ENCODE data around the gene TEX22.

TEX22 gene

GRCh38 chr14:105400016-105400415 is 1.7 kb downstream of the TEX22 start:
- no peak for DNase-seq (ENCODE audit: low spot score)

- no peak for DNase-seq (ENCODE audit: low spot score)
These were observed 3.4 kb downstream of the TEX22 start for GRCh38 chr14:105401699-105402098.

DNA sequence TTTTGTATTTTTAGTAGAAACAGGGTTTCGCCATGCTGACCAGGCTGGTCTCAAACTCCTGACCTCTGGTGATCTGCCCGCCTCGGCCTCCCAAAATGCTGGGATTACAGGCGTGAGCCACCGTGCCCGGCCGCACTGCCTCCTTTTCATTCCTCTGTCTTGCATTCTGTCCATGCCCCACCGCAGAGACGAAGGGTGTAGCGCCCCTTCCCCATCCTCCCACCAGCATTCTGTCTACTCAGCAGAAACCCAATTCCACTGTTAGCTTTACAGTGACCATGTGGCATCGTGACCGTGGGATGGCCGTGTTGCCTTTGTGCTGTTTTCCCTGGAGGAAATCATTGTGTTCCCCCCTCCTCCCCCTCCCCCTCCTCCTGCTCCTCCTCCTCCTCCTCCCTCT is 10.3 kb downstream of the TEX22 start:
- DNase-seq (ENCODE audit: low spot score) = no peak

GRCh38 chr14:105409364-105409763 is 11.0 kb downstream of the TEX22 start:
- DNase-seq (ENCODE audit: low spot score) = no peak

DNA sequence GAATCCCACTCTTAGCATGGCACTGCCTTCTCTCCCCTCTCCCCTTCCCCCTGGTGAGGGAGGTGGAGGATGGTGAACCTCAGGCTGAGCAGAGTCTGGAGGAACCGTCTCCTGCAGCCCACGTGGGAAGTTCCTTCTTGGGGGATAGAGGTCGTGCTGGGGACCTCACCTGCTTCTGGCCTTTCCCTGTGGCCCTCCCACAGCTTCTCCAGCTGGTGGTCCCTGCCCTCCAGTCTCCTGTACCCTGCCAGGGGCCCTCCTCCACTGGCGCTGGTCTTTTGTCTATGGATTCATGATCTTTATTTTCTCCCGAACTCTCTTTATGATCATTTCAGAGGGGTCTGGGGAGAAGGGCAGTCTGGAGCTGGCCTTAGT is 12.3 kb downstream of the TEX22 start:
- DNase-seq (ENCODE audit: low spot score) = no peak

DNA sequence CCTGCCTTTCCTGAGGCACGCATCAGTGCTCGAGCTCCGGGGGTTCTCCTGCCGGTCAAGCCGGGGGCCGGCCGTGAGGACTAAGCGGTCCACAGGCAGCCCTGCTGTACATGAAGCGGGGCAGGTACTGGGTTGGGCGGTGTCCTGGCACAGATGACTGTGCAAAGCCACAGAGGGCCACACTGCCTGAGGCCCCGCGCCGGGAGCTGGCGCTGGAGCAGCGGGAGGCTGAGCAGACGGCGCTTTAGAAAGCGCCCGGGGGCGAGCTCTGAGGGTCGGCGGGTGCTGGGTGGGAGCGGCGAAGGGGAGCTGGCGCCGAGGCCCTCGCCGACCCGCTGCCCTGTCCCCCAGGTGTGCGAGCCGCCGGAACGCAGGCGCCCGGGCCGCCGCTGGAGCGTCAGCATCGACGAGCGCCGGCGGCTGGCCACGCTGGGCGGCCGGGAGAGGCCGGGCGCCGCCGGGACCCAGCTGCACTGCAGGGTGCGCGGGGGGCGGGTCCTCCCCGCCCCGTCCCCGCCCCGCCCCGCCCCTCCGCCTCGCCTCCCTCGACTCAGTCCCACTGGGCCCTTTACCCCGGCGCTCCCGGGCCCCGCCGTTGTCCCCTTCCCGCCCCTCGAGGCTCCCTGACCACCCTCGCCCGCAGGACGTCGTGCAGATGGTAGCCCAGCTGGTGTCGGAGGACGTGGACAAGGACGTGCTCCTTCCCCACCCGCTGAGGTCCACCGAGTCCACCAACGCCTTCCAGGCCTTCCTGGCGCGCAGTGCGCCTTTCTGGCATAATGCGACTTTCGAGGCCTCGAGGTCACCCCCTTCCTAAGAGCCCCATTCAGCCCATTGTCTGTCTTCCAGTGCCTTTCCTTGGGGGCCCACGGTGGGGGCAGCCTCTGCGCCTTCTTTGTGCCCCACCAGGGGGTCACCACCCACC is 12.9 kb downstream of the TEX22 start:
- DNase-seq (ENCODE audit: low spot score) = no peak

DNA sequence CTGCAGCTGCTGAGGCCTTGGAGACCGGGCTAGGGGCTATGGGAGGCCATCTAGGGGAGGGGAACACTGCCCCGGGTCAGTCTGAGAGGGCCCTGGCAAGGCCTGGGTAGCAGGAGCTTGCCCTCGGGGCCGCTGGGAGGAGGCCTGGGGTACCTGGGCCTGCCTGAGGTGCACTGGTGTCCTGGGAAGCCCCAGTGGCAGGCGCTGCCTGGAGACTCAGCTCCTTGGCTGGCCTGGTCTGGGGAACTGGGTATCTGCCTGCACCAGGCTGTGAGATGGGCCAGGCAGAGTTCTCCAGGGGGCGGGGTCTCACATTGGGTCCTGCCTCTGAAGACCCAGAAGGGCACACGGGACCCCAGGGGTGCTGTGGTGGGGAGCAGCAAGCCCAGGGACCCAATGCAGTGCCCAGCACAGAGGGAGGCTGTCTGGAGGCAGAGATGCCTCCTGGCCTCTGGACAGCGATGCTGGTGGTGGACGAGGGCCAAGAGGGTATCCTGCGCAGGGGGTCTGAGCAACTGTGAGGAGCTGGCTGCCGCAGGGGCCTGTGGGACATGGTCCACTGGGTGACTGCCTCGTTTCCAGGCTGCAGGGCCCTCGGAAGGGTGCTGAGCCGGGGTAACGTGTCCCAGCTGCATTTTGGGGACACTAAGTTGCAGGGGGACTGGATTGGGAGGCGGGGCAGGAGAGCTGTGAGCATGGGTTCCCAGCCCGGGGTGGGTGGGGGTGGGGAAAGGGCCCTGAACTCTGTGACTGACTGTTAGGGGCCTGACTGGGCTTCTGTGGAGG is 13.8 kb downstream of the TEX22 start:
- no peak for DNase-seq (ENCODE audit: low spot score)

GRCh38 chr14:105412771-105413543 is 14.6 kb downstream of the TEX22 start:
- DNase-seq (ENCODE audit: low spot score) = no peak

DNA sequence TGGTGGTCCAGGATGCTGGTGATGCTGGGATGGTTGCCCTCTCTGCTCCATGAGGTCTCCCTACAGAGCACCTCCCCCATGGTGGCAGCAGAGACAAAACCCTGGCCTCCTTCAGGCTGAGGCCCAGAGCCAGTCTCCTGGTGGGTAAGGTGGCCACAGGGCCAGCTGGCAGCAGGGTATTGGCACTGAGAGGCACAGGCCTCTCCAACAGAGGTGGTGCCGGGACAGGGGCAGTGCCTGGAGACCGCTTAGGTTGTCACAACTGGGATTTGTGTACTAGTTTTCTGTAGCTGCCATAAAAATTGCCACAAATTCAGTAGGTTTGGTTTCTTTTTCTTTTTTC is 15.2 kb downstream of the TEX22 start:
- no peak for DNase-seq (ENCODE audit: low spot score)

DNA sequence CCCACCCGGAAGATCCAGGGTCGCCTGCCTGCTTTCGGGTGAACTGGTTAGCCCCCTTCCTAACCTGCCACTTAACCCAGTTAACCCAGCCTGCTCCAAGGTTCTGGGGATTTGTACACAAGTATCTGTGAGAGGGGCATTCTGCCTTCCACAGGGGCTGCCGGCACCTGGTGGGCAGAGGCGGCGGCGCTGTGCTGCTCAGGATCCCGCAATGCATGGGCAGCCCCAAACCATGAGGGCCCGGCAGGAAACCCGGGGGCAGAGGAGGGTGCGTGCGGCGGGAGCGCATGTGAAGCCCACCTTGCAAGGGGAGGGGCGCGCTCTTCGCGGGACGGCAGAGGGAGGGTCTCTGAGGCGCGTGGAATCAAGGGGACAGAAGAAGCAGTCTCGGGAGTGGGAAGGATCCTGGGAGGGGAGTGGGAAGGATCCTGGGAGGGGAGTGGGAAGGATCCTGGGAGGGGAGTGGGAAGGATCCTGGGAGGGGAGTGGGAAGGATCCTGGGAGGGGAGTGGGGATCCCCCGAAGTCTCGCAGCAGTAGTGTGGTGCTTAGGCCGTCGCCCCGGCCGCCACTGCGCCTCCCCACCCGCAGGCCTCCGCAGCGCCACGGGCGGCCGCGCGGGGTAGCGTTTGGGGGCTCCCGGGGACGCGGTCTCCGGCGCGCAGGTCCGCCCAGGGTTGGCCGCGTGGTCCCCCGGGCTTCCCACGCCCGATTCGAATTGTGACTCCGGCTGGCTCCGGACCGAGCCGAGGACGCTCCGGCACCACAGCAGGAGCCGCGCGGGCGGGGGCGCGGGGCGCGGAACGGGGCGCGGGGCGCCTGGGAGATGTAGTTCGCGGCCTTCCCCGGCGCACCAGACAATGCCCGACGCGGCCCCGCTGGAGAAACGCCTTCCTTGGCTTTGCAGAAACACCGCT is 16.4 kb downstream of the TEX22 start:
- DNase-seq (ENCODE audit: low spot score) = peak; percentile 55

DNA sequence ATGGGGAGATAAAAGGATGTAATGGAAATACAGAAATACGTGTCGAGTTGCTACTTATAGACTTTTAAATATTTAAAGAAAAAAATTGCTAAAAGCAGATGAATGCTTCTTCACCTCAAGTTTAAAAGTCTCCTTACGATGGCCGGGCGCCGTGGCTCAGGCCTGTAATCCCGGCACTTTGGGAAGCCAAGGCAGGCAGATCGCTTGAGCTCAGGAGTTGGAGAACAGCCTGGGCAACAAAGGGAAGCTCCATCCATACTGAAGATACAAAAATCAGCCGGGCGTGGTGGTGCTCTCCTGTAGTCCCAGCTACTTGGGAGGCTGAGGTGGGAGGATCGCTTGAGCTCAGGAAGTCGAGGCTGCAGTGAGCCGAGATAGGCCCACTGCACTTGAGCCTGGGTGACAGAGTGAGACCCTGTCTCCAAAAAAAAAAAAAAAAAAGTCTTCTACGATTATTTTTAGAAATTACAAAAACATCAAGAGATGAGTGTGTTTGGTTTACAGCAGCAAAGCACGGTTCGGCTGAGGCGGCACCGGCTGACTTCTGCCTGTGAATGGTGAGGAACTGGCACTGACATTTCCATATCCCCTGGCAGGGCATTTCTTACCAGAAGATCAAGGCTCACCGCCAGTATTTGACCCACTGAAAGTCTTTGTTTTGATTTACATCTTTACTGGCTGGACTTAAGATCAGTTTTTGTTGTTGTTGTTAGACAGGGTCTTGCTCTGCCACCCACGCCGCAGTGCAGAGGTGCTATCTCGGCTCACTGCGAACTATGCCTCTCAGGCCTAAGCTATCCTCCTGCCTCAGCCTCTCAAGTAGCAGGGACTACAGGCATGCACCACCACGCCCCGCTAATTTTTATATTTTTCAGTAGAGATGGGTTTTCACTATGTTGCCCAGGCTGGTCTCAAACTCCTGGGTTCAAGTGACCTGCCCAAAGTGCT is 17.4 kb downstream of the TEX22 start:
- DNase-seq (ENCODE audit: low spot score) = no peak

- no peak for DNase-seq (ENCODE audit: low spot score)
These were observed 18.3 kb downstream of the TEX22 start for GRCh38 chr14:105416671-105417070.

GRCh38 chr14:105417690-105418121 is 19.4 kb downstream of the TEX22 start:
- DNase-seq (ENCODE audit: low spot score) = no peak

DNA sequence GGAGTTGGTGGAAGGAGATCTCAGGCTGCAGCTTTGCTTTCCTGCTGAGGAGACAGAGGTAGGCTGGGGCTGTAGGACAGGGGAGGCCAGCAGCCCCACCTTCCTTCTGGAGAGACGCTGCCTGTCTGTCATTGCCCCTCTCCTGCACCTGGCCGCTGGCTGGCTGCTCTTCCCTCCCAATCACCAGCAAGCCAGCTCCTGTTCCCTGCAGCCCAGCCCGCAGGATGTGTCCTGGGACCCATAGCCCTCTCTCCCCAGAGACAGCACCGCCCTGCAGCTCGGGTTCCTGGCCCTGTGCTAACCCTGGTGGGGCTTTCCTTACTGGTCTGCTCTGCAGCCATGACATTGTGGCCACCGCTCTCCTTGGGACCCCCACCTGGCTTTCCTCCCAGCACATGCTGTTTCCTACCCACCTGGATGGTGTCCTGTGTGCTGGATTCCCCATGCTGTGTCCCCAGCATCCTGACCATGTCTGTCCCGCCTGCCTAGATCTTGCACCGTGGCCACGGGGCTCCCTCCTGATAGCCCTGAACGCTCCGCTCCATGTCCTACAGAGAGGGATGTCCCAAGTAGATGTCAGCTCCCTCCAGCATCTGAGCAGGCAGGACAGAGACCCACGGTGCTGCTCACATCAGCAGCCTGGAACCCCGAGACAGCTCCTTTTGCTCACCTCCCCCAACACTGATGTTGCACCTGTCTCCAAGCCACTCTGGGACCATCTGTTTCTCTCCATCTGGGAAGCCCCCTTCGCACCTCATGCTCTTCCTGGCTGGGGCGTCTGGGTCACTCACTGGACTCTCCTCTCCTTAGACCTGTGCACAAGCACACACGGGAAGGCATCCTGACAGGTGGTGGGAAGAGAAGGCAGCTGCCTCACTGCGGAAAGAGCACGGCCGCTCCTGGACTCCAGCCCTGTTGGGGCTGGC is 20.2 kb downstream of the TEX22 start:
- DNase-seq (ENCODE audit: low spot score) = no peak

GRCh38 chr14:105419195-105420091 is 21.1 kb downstream of the TEX22 start, which contains the start of gene MTA1:
MTA1 (plus strand) TSS chr14:105419827; CDS start chr14:105420036, 209 bp downstream.
- peak; percentile 19 for DNase-seq (ENCODE audit: low spot score)

GRCh38 chr14:105420101-105420973 is 22.0 kb downstream of the TEX22 start:
- no peak for DNase-seq (ENCODE audit: low spot score)
